ENCODE results near the gene PTPRE. TPM values are rescaled to one million over a fixed set of nuclear protein-coding genes. Genes with fewer than 3 reads are reported as not detected.

PTPRE gene
- total and polyA plus RNA-seq, 2 donors from 2014 or later = 1.1 to 25.7 TPM

DNA sequence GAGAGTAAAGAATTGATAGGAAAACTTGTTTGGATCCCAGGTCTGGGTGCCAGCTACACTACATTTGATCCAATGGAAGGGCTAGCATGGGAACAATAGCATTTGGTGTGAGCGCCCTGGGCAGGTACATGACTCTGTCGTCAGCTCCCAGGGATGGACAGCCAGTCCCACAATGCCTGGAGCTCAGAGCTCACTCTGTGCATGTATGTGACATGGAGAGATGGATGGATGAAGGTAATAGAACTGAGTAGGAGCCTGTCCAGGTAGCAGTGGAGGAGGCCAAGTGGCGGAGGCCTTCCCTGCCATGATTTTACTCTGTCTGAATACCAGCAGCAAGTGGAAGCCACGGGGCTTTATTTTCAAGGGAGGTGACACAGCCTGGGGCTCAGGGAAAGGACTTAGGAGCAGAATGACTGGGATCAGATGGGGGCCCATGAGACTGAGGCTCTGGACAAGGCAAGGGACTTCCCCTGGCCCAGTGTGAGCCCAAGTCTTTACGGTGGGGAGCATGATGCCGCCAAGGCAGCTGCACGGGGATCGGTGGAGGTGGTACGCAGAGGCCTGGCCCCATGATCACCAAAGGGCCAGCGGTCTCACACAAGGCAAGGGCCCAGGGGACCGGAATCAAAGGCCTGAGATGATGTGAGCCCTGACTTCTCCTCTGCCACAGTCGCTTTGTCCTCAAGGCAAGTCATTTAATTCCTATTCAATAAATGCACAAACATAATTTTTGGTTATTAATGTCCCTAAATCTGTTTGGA, 5.9 kb downstream of the PTPRE start:
- no peak for FAIRE-seq
- Histone ChIP-seq H3K36me3 (ENCODE audit: control insufficient read depth in 2 of 3, insufficient read depth in 3 of 3, low read length in 3 of 3) (no peaks in the 10 kb centered on the region), H3K27me3 (ENCODE audit: control insufficient read depth, insufficient read depth, low read length) (no peaks in the 10 kb centered on the region), H3K4me3 (ENCODE audit: low read length in 3 of 3) (no peak overlapping the region), H3K4me1 (ENCODE audit: control insufficient read depth in 2 of 3, insufficient read depth in 2 of 3, low read depth in 1 of 3, low read length in 3 of 3) (peaks cover 0 to 4% (median 0%) of the 10 kb centered on the region in 3 donors), H3K9ac (ENCODE audit: low read length in 3 of 3) (no peak overlapping the region), H3K27ac (ENCODE audit: low read depth in 2 of 2, low read length in 2 of 2) (no peak overlapping the region), H3K9me3 (ENCODE audit: control insufficient read depth in 2 of 3, insufficient read depth in 1 of 3, low read length in 3 of 3) (no peaks in the 10 kb centered on the region)
- intact Hi-C loops (cut with DNase I) = no loop called here
- TF ChIP-seq, protein P1, sequence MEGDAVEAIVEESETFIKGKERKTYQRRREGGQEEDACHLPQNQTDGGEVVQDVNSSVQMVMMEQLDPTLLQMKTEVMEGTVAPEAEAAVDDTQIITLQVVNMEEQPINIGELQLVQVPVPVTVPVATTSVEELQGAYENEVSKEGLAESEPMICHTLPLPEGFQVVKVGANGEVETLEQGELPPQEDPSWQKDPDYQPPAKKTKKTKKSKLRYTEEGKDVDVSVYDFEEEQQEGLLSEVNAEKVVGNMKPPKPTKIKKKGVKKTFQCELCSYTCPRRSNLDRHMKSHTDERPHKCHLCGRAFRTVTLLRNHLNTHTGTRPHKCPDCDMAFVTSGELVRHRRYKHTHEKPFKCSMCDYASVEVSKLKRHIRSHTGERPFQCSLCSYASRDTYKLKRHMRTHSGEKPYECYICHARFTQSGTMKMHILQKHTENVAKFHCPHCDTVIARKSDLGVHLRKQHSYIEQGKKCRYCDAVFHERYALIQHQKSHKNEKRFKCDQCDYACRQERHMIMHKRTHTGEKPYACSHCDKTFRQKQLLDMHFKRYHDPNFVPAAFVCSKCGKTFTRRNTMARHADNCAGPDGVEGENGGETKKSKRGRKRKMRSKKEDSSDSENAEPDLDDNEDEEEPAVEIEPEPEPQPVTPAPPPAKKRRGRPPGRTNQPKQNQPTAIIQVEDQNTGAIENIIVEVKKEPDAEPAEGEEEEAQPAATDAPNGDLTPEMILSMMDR (IDR thresholded peaks at IDR 0.05; ENCODE audit: borderline replicate concordance, extremely low read depth, insufficient read depth) = no peak
- no peak for DNase-seq

DNA sequence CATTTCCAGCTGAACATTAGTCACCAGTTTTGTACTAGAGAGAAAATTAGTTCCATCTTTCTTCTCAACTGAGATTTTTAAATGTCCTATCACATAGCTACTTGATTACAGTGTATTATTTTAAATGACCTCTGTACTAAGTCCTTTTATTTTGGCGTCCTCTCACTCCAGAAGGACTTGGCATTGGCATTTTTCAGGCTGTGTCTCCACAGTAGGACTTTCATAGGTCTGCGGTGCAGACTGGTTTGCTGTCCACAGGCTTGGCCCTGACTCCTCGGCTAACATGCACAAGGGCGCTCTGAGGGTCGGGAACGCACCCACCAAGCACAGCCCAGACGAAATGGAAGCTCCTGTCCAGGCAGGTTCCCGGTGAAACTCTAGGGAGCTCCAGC, 6.5 kb downstream of the PTPRE start:
- no peaks in the 10 kb centered on the region for H3K9me3 ChIP-seq (ENCODE audit: control insufficient read depth in 2 of 3, insufficient read depth in 1 of 3, low read length in 3 of 3)
- no peak for DNase-seq
- intact Hi-C loops (cut with DNase I) = no loop called here
- no peaks in the 10 kb centered on the region for H3K36me3 ChIP-seq (ENCODE audit: control insufficient read depth in 2 of 3, insufficient read depth in 3 of 3, low read length in 3 of 3)
- FAIRE-seq = no peak
- H3K9ac ChIP-seq (ENCODE audit: low read length in 3 of 3) = no peak overlapping the region
- H3K4me1 ChIP-seq (ENCODE audit: control insufficient read depth in 2 of 3, insufficient read depth in 2 of 3, low read depth in 1 of 3, low read length in 3 of 3) = no peaks in the 10 kb centered on the region
- no peak overlapping the region for H3K27ac ChIP-seq (ENCODE audit: low read depth in 2 of 2, low read length in 2 of 2)
- no peaks in the 10 kb centered on the region for H3K27me3 ChIP-seq (ENCODE audit: control insufficient read depth, insufficient read depth, low read length)
- TF ChIP-seq, protein P1 (IDR thresholded peaks at IDR 0.05; ENCODE audit: borderline replicate concordance, extremely low read depth, insufficient read depth) = no peak
- no peak overlapping the region for H3K4me3 ChIP-seq (ENCODE audit: low read length in 3 of 3)

DNA sequence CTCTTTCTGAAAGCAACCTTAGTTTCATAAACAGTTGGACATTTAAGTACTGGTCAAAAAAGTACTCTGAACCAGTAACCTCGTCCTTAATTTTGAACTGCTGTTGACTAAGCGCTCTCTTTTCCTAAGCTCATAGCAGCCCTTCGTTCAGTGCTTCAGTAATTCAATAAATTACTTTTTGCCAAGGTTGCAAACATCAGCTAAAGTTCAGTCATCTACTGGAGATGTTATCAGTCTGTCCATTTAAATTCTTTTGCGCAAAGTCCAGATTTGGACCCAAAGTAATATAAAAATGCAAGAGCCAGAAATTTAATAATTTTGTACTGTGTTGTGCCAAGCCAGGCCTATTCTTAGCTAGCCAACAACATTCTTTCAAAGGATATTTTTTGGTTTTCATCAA, 8.4 kb downstream of the PTPRE start:
- intact Hi-C loops (cut with DNase I) = no loop called here

More for the DNA sequence above, 8.4 kb downstream of the PTPRE start:
- no peak for FAIRE-seq
- Histone ChIP-seq H3K36me3 (ENCODE audit: control insufficient read depth in 2 of 3, insufficient read depth in 3 of 3, low read length in 3 of 3) (no peaks in the 10 kb centered on the region), H3K9me3 (ENCODE audit: control insufficient read depth in 2 of 3, insufficient read depth in 1 of 3, low read length in 3 of 3) (no peaks in the 10 kb centered on the region), H3K4me3 (ENCODE audit: low read length in 3 of 3) (no peak overlapping the region), H3K4me1 (ENCODE audit: control insufficient read depth in 2 of 3, insufficient read depth in 2 of 3, low read depth in 1 of 3, low read length in 3 of 3) (peaks cover 0 to 9% (median 0%) of the 10 kb centered on the region in 3 donors), H3K27me3 (ENCODE audit: control insufficient read depth, insufficient read depth, low read length) (no peaks in the 10 kb centered on the region), H3K9ac (ENCODE audit: low read length in 3 of 3) (no peak overlapping the region), H3K27ac (ENCODE audit: low read depth in 2 of 2, low read length in 2 of 2) (no peak overlapping the region)
- no peak for DNase-seq
- TF ChIP-seq, protein P1 (IDR thresholded peaks at IDR 0.05; ENCODE audit: borderline replicate concordance, extremely low read depth, insufficient read depth) = no peak
